Panc1 (cell line): ENCODE data around the gene DBNDD2. TPM values are rescaled to one million over a fixed set of nuclear protein-coding genes. Genes with fewer than 3 reads are reported as not detected.

Source experiments
- ATAC-seq: fragments of 200-7000 bp; cut with Tn5 transposase; 2 replicates; pipeline ENCODE4 v1.9.1; 2020; ENCODE audit warnings: mild to moderate bottlenecking, moderate library complexity
- BruUV-seq: library from RNA; stranded (reverse); fragments of 400-500 nt; replicated peaks from 2 replicates; lab custom pipeline; 2021; lab: Mats Ljungman, UMichigan
- CTCF ChIA-PET: fragments of 300-600 bp; sonication (Branson Sonifier 250); formaldehyde crosslinking; loops from one replicate; lab custom pipeline; 2022; ENCODE audit warnings: antibody characterized with exemption; lab: Charles Lee
- POLR2A ChIA-PET: fragments of 300-600 bp; sonication (Branson Sonifier 250); formaldehyde crosslinking; loops from one replicate; lab custom pipeline; 2022; ENCODE audit warnings: antibody characterized with exemption; lab: Charles Lee
- DNase-seq: peaks from one replicate; pipeline ENCODE4 v3.0.0-alpha.2; 2010; ENCODE audit warnings: low read depth, low spot score
- H3K27ac ChIP-seq: 2 replicates; pipeline ENCODE4 v1.5.1; 2011; ENCODE audit warnings: mild to moderate bottlenecking, low read length, inconsistent platforms
- H3K27me3 ChIP-seq: fragments of 200-500 bp; sonication (Bioruptor generic); 2 replicates; pipeline ENCODE4 v1.6.0; 2014; ENCODE audit warnings: low read length, inconsistent platforms; ENCODE audit not compliant: control insufficient read depth, insufficient read depth
- H3K36me3 ChIP-seq: fragments of 200-500 bp; sonication (Bioruptor generic); 2 replicates; pipeline ENCODE4 v1.5.1; 2014; ENCODE audit warnings: inconsistent platforms, mild to moderate bottlenecking, low read length, moderate library complexity; ENCODE audit not compliant: control insufficient read depth, insufficient read depth
- H3K4me1 ChIP-seq: 2 replicates; pipeline ENCODE4 v1.5.1; 2011; ENCODE audit warnings: inconsistent platforms, mild to moderate bottlenecking, low read length, moderate library complexity; ENCODE audit not compliant: control insufficient read depth, insufficient read depth
- H3K4me3 ChIP-seq, 2 experiments: 2 replicates each; pipeline ENCODE4 v1.5.1; 2011 to 2012; ENCODE audit warnings: low read depth in 2 of 2, low read length in 2 of 2, mild to moderate bottlenecking in 2 of 2, inconsistent platforms in 1 of 2, moderate library complexity in 1 of 2
- H3K9me3 ChIP-seq: fragments of 200-500 bp; sonication (Bioruptor generic); 2 replicates; pipeline ENCODE4 v1.5.1; 2014; ENCODE audit warnings: low read depth, mild to moderate bottlenecking, inconsistent platforms, low read length, moderate library complexity; ENCODE audit not compliant: control insufficient read depth, insufficient read depth
- CTCF ChIP-seq: fragments of 450-650 bp; IDR thresholded peaks from 2 replicates; pipeline ENCODE4 v1.5.1; 2017; ENCODE audit warnings: mild to moderate bottlenecking
- POLR2AphosphoS5 ChIP-seq: IDR thresholded peaks from 2 replicates; pipeline ENCODE4 v1.6.1; 2012; ENCODE audit warnings: mild to moderate bottlenecking, low read depth, low read length, moderate library complexity
- SIN3A ChIP-seq: IDR thresholded peaks from 2 replicates; pipeline ENCODE4 v1.6.1; 2012; ENCODE audit warnings: low read depth, mild to moderate bottlenecking, low read length, moderate library complexity, borderline replicate concordance; ENCODE audit not compliant: insufficient read depth
- TCF7L2 ChIP-seq: IDR thresholded peaks from 2 replicates; pipeline ENCODE4 v1.6.1; 2011; ENCODE audit warnings: mild to moderate bottlenecking, low read depth, low read length, inconsistent platforms
- in situ Hi-C: cut with HindIII; loops from 2 replicates; pipeline ENCODE4 v1.10.0; 2016; ENCODE audit warnings: low sequenced_read_pairs, low pct_unique_long_range_greater_than_20kb
- intact Hi-C: fragments of 100-400 bp; cut with micrococcal nuclease; formaldehyde crosslinking; loops from one replicate; pipeline ENCODE4 v1.10.0; 2022; ENCODE audit not compliant: unreplicated experiment
- total RNA-seq: library from RNA; stranded (reverse); gene quantifications from one replicate; pipeline ENCODE4 v1.2.1, GENCODE V29; 2021; ENCODE audit not compliant: unreplicated experiment
- TF ChIP-seq, protein P1 (sequence below), 2 experiments: IDR thresholded peaks; 2 replicates each; pipeline ENCODE4 v1.6.1; 2011 to 2012; ENCODE audit warnings: low read depth in 2 of 2, control low read depth in 1 of 2, low read length in 1 of 2, mild to moderate bottlenecking in 1 of 2, moderate library complexity in 1 of 2; ENCODE audit not compliant: insufficient read depth in 1 of 2

Gene DBNDD2
- total RNA-seq, 1 experiment from 2014 or later = 55.4 TPM

DNA sequence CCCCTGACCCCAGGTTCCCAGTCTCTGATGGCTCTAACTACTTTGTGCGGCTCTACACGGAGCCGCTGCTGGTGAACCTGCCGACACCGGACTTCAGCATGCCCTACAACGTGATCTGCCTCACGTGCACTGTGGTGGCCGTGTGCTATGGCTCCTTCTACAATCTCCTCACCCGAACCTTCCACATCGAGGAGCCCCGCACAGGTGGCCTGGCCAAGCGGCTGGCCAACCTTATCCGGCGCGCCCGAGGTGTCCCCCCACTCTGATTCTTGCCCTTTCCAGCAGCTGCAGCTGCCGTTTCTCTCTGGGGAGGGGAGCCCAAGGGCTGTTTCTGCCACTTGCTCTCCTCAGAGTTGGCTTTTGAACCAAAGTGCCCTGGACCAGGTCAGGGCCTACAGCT is 17.5 kb downstream of the DBNDD2 start:
- ATAC-seq (no peak), DNase-seq (no peak)
- Histone ChIP-seq H3K27me3 (no peaks in the 10 kb centered on the region), H3K4me3 (no peak overlapping the region), H3K27ac (no peak overlapping the region), H3K9me3 (no peaks in the 10 kb centered on the region), H3K36me3 (peaks cover 13% of the 10 kb centered on the region), H3K4me1 (no peaks in the 10 kb centered on the region)
- no TSS peak for BruUV-seq
- intact Hi-C loops = no loop called here
- POLR2A ChIA-PET = no interaction called here
- in situ Hi-C loops = no loop called here
- TF ChIP-seq, protein P1, sequence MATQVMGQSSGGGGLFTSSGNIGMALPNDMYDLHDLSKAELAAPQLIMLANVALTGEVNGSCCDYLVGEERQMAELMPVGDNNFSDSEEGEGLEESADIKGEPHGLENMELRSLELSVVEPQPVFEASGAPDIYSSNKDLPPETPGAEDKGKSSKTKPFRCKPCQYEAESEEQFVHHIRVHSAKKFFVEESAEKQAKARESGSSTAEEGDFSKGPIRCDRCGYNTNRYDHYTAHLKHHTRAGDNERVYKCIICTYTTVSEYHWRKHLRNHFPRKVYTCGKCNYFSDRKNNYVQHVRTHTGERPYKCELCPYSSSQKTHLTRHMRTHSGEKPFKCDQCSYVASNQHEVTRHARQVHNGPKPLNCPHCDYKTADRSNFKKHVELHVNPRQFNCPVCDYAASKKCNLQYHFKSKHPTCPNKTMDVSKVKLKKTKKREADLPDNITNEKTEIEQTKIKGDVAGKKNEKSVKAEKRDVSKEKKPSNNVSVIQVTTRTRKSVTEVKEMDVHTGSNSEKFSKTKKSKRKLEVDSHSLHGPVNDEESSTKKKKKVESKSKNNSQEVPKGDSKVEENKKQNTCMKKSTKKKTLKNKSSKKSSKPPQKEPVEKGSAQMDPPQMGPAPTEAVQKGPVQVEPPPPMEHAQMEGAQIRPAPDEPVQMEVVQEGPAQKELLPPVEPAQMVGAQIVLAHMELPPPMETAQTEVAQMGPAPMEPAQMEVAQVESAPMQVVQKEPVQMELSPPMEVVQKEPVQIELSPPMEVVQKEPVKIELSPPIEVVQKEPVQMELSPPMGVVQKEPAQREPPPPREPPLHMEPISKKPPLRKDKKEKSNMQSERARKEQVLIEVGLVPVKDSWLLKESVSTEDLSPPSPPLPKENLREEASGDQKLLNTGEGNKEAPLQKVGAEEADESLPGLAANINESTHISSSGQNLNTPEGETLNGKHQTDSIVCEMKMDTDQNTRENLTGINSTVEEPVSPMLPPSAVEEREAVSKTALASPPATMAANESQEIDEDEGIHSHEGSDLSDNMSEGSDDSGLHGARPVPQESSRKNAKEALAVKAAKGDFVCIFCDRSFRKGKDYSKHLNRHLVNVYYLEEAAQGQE (IDR thresholded peaks at IDR 0.05; ENCODE audit: insufficient read depth in 1 of 2, low read depth in 2 of 2, low read length in 1 of 2) = no peak
- CTCF ChIA-PET = interaction anchor here (0.6 kb wide), 1 partner anchor 11 kb away, joined by 4 read pairs; no protein-coding TSS in a partner anchor

GRCh38 chr20:45426320-45427016 is 18.4 kb downstream of the DBNDD2 start:
- Histone ChIP-seq H3K27ac (no peak overlapping the region), H3K36me3 (peaks cover 10% of the 10 kb centered on the region; the same call in 1 of the 2 replicates), H3K4me3 (no peak overlapping the region), H3K9me3 (no peaks in the 10 kb centered on the region), H3K27me3 (no peaks in the 10 kb centered on the region), H3K4me1 (no peaks in the 10 kb centered on the region)
- ATAC-seq (no peak), DNase-seq (no peak)
- TF ChIP-seq SIN3A = no peak
- no peak for TF ChIP-seq TCF7L2
- no peak for TF ChIP-seq CTCF
- TF ChIP-seq POLR2AphosphoS5 = no peak
- TF ChIP-seq, protein P1 (IDR thresholded peaks at IDR 0.05; ENCODE audit: insufficient read depth in 1 of 2, low read depth in 2 of 2, low read length in 1 of 2) = no peak
- in situ Hi-C loops (no loop called here), intact Hi-C loops (no loop called here)
- CTCF ChIA-PET = no interaction called here
- POLR2A ChIA-PET = no interaction called here
- BruUV-seq = no TSS peak
